Measurements from ENCODE around the gene SPATA46.

Gene SPATA46

GRCh38 chr1:162361349-162361748, 15.3 kb downstream of the SPATA46 start:
- H3K36me3 ChIP-seq (ENCODE audit: insufficient read depth, low read length) = no peaks in the 10 kb centered on the region
- H4K20me1 ChIP-seq (ENCODE audit: insufficient read depth, low read length, poor library complexity, severe bottlenecking) = no peaks in the 10 kb centered on the region
- no peak overlapping the region for H3K4me2 ChIP-seq (ENCODE audit: low read depth, low read length, poor library complexity, severe bottlenecking)
- H3K4me1 ChIP-seq (ENCODE audit: insufficient read depth, low read length, poor library complexity, severe bottlenecking) = no peaks in the 10 kb centered on the region
- no peaks in the 10 kb centered on the region for H3F3A ChIP-seq (ENCODE audit: low read depth)
- no peaks in the 10 kb centered on the region for H3K79me2 ChIP-seq (ENCODE audit: insufficient read depth, low read length)
- no peaks in the 10 kb centered on the region for H3K27me3 ChIP-seq (ENCODE audit: insufficient read depth, low read length, poor library complexity, severe bottlenecking)
- no peak overlapping the region for H3K9ac ChIP-seq (ENCODE audit: low read depth, low read length, poor library complexity, severe bottlenecking)
- no peaks in the 10 kb centered on the region for H3K9me3 ChIP-seq (ENCODE audit: insufficient read depth, low read depth, low read length)
- no peak overlapping the region for H3K4me3 ChIP-seq (ENCODE audit: low read length, poor library complexity, severe bottlenecking)
- no peak overlapping the region for H2AFZ ChIP-seq (ENCODE audit: low read length)
- no peaks in the 10 kb centered on the region for H3K9me2 ChIP-seq (replicated peaks; ENCODE audit: low read depth, low read length)
- TF ChIP-seq EZH2phosphoT487 (IDR thresholded peaks at IDR 0.05; ENCODE audit: borderline replicate concordance) (no peak), CTCF (conservative IDR thresholded peaks at IDR 0.05; ENCODE audit: low read length) (no peak)

DNA sequence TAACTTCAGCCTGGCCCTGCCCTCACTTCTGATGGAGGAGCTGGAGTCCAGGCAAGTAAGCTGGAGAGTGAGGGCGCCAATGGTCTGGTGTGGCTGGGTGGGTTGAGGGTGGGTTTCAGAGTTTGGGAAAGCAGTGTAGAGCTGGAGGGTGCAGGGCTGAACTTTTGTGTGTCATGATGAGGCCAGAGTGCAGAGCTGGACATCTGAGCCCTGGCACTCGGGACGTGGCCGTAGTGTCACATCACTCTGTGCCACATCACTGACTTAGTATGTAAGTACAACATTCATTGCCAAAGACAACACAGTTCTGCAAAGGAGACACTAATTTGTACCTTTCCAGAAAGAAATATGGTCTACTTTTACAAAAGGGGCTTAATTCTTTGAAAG, 15.8 kb downstream of the SPATA46 start:
- no peaks in the 10 kb centered on the region for H3K36me3 ChIP-seq (ENCODE audit: insufficient read depth, low read length)
- H3K27me3 ChIP-seq (ENCODE audit: insufficient read depth, low read length, poor library complexity, severe bottlenecking) = no peaks in the 10 kb centered on the region

DNA sequence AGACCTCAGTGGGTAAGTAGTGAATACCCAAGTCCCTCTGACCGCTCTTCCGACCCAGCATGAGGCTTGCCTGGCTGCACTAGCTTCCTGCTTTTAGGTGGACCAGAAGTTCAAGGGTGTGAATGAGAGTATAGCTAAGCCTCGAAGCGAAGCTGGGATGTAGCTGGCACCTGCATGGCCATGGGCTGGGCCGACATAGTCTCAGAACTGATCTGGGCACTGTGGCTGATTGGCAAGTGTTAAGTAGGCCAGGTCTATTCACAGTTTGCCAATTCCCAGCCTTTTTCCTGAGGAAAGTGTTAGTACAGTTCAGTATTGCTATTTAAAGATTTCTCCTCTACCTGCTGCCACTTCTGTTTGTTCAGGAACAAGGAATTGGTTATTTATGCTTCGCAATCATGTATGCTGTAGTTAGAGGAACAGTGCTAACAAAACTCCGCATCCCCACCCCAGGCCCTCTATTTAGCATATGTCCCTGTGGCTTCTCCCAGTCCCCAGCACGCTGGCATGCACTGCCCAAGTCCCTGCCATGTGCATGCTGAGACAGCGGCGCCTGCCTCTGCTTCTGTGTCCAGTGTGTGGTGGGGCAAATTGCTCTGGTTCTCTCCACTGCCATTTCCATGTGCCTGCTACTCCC, 16.3 kb downstream of the SPATA46 start:
- TF ChIP-seq CTCF (conservative IDR thresholded peaks at IDR 0.05; ENCODE audit: low read length) (no peak), EZH2phosphoT487 (IDR thresholded peaks at IDR 0.05; ENCODE audit: borderline replicate concordance) (no peak)
- H3K36me3 ChIP-seq (ENCODE audit: insufficient read depth, low read length) = no peaks in the 10 kb centered on the region
- no peak overlapping the region for H3K9ac ChIP-seq (ENCODE audit: low read depth, low read length, poor library complexity, severe bottlenecking)

More for the DNA sequence above, 15.8 kb downstream of the SPATA46 start:
- H3K4me1 ChIP-seq (ENCODE audit: insufficient read depth, low read length, poor library complexity, severe bottlenecking) = no peaks in the 10 kb centered on the region
- no peak overlapping the region for H3K9ac ChIP-seq (ENCODE audit: low read depth, low read length, poor library complexity, severe bottlenecking)
- TF ChIP-seq EZH2phosphoT487 (IDR thresholded peaks at IDR 0.05; ENCODE audit: borderline replicate concordance) (no peak), CTCF (conservative IDR thresholded peaks at IDR 0.05; ENCODE audit: low read length) (no peak)
- H2AFZ ChIP-seq (ENCODE audit: low read length) = no peak overlapping the region
- H3K9me3 ChIP-seq (ENCODE audit: insufficient read depth, low read depth, low read length) = no peaks in the 10 kb centered on the region
- H3K4me3 ChIP-seq (ENCODE audit: low read length, poor library complexity, severe bottlenecking) = no peak overlapping the region
- no peak overlapping the region for H3K4me2 ChIP-seq (ENCODE audit: low read depth, low read length, poor library complexity, severe bottlenecking)
- no peaks in the 10 kb centered on the region for H3K9me2 ChIP-seq (replicated peaks; ENCODE audit: low read depth, low read length)
- H3F3A ChIP-seq (ENCODE audit: low read depth) = no peaks in the 10 kb centered on the region
- no peaks in the 10 kb centered on the region for H4K20me1 ChIP-seq (ENCODE audit: insufficient read depth, low read length, poor library complexity, severe bottlenecking)
- H3K79me2 ChIP-seq (ENCODE audit: insufficient read depth, low read length) = no peaks in the 10 kb centered on the region

More for the DNA sequence above, 16.3 kb downstream of the SPATA46 start:
- Histone ChIP-seq H3K4me1 (ENCODE audit: insufficient read depth, low read length, poor library complexity, severe bottlenecking) (no peaks in the 10 kb centered on the region), H3F3A (ENCODE audit: low read depth) (no peaks in the 10 kb centered on the region), H4K20me1 (ENCODE audit: insufficient read depth, low read length, poor library complexity, severe bottlenecking) (no peaks in the 10 kb centered on the region), H3K4me3 (ENCODE audit: low read length, poor library complexity, severe bottlenecking) (no peak overlapping the region), H3K27me3 (ENCODE audit: insufficient read depth, low read length, poor library complexity, severe bottlenecking) (no peaks in the 10 kb centered on the region), H2AFZ (ENCODE audit: low read length) (no peak overlapping the region), H3K9me2 (replicated peaks; ENCODE audit: low read depth, low read length) (no peaks in the 10 kb centered on the region), H3K79me2 (ENCODE audit: insufficient read depth, low read length) (no peaks in the 10 kb centered on the region), H3K4me2 (ENCODE audit: low read depth, low read length, poor library complexity, severe bottlenecking) (no peak overlapping the region), H3K9me3 (ENCODE audit: insufficient read depth, low read depth, low read length) (no peaks in the 10 kb centered on the region)
